A549 treated with dexamethasone at 1 μM for 4 hours (cell line): Measurements from ENCODE around the gene RUFY1. TPM values are rescaled to one million over a fixed set of nuclear protein-coding genes. Genes with fewer than 3 reads are reported as not detected.

Experiments
- total RNA-seq: library from RNA; stranded (reverse); fragments of 200-300 nt; extraction: Qiagen RNA extraction; gene quantifications from 5 replicates; pipeline ENCODE4 v1.2.3, GENCODE V29; 2022

Gene RUFY1, protein sequence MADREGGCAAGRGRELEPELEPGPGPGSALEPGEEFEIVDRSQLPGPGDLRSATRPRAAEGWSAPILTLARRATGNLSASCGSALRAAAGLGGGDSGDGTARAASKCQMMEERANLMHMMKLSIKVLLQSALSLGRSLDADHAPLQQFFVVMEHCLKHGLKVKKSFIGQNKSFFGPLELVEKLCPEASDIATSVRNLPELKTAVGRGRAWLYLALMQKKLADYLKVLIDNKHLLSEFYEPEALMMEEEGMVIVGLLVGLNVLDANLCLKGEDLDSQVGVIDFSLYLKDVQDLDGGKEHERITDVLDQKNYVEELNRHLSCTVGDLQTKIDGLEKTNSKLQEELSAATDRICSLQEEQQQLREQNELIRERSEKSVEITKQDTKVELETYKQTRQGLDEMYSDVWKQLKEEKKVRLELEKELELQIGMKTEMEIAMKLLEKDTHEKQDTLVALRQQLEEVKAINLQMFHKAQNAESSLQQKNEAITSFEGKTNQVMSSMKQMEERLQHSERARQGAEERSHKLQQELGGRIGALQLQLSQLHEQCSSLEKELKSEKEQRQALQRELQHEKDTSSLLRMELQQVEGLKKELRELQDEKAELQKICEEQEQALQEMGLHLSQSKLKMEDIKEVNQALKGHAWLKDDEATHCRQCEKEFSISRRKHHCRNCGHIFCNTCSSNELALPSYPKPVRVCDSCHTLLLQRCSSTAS
- 25.5 to 30.9 TPM (median 27.8 TPM) in 5 replicates for total RNA-seq

DNA sequence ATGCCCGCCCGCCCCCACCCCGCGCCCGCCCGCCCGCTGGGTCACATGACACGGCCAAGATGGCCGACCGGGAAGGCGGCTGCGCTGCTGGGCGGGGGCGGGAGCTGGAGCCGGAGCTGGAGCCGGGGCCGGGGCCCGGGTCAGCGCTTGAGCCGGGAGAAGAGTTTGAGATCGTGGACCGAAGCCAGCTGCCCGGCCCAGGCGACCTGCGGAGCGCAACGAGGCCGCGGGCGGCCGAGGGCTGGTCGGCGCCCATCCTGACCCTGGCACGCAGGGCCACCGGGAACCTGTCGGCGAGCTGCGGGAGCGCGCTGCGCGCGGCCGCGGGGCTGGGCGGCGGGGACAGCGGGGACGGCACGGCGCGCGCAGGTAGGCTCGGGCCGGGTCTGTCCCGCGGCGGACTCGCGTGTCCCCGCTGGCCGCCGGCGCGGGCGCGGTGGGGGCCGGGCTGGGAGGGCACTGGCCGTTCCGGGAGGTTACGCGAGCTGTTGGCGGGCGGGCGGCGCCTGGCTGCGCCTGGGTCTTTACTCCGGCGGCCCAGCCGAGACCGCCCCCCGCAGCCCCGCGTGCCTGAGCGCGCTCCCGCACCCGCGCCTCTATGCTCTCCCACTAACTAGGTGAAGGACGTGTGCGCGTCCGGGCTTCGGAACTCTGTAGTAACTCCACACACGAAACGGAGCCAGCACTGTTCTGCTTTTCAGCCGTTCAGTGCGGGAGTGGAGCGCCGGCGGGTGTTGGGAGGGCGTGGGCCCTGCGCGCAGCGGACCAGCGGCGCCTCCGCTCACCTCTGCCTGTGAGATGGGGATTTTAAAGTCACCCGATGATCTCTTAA, at the start of gene RUFY1:
Gene RUFY1, plus strand, starts transcription at position 44 of the 832 bp plus-strand sequence. Its CDS starts 16 bp downstream, at position 60.

DNA sequence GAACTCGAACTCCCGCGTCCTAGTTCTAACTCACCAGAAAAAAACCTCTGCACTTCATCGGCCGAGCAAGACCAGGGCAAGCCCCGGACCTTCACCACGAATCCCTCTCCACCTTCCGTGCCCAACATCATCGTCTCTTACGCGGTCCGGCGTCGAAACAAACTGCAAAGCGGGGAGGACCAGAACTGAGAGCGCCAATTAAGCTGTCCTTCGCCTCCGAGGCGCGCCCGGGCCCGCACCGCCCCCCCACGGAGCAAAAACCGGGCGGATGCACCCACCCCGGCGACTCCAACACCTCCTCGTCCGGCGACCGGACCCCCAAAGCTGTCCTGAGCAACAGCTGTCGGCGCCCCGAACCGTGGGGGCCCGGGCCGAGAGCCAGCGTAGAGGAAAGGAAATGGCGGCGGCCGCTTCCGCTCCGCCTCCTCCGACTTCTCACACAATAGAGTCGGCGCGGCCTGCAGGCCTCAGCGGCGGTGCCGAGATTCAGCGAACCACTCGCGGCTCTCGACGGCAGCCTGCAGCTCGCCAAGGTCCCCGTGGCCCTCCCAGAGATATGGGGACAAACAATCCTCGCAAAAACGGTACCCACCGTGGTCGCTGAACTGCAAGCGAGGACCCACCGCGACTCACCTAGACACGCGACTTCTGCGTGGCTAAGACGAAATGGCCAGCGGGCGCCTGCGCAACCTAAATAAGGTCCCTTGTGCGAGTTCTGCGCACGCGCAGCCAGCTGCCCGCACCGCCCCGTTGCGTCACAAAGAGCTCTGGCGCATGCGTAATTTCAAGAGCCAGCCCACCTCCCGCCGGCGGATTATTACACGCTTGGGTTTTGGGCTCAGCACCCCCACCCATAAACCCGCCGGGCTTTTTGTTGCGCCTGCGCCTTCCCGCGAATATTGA, 72.9 kb downstream of the RUFY1 start, which contains the start of gene HNRNPH1:
Gene HNRNPH1, minus strand, starts transcription at position 669 of the 903 bp plus-strand sequence. Its CDS starts 538 bp downstream, at position 131.

Other genes starting within 250 kb of the RUFY1 start
- 0.08 to 0.28 TPM (median 0.09 TPM) in 5 replicates for gene ADAMTS2, start 205.1 kb upstream of the RUFY1 start, total RNA-seq
- gene HNRNPH1, start 73.1 kb downstream of the RUFY1 start, total RNA-seq, result 468 to 530 TPM (median 521 TPM) in 5 replicates
- gene CBY3, start 130.5 kb downstream of the RUFY1 start, total RNA-seq, result not detected in 5 replicates
- 343 to 510 TPM (median 446 TPM) in 5 replicates for gene CANX, start 148.4 kb downstream of the RUFY1 start, total RNA-seq
- gene MAML1, start 182.3 kb downstream of the RUFY1 start, total RNA-seq, result 14.3 to 20.3 TPM (median 19.5 TPM) in 5 replicates
- 0.18 to 0.27 TPM (median 0.21 TPM) in 4 of 5 replicates, not detected in the other for gene LTC4S, start 243.4 kb downstream of the RUFY1 start, total RNA-seq